HG03064 (cell line): ENCODE results near the gene PGS1.
"Not testable (repeated sequence)": the region's sequence is repeated elsewhere in the genome, so short reads cannot be mapped to it uniquely, and the experiment has no call there.

Source experiments
- ATAC-seq: cut with Tn5 transposase; IDR thresholded peaks from one replicate; pipeline ENCODE4 v1.9.1; 2021; ENCODE audit warnings: low read depth; ENCODE audit not compliant: unreplicated experiment

PGS1 gene, protein sequence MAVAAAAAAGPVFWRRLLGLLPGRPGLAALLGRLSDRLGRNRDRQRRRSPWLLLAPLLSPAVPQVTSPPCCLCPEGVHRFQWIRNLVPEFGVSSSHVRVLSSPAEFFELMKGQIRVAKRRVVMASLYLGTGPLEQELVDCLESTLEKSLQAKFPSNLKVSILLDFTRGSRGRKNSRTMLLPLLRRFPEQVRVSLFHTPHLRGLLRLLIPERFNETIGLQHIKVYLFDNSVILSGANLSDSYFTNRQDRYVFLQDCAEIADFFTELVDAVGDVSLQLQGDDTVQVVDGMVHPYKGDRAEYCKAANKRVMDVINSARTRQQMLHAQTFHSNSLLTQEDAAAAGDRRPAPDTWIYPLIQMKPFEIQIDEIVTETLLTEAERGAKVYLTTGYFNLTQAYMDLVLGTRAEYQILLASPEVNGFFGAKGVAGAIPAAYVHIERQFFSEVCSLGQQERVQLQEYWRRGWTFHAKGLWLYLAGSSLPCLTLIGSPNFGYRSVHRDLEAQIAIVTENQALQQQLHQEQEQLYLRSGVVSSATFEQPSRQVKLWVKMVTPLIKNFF

DNA sequence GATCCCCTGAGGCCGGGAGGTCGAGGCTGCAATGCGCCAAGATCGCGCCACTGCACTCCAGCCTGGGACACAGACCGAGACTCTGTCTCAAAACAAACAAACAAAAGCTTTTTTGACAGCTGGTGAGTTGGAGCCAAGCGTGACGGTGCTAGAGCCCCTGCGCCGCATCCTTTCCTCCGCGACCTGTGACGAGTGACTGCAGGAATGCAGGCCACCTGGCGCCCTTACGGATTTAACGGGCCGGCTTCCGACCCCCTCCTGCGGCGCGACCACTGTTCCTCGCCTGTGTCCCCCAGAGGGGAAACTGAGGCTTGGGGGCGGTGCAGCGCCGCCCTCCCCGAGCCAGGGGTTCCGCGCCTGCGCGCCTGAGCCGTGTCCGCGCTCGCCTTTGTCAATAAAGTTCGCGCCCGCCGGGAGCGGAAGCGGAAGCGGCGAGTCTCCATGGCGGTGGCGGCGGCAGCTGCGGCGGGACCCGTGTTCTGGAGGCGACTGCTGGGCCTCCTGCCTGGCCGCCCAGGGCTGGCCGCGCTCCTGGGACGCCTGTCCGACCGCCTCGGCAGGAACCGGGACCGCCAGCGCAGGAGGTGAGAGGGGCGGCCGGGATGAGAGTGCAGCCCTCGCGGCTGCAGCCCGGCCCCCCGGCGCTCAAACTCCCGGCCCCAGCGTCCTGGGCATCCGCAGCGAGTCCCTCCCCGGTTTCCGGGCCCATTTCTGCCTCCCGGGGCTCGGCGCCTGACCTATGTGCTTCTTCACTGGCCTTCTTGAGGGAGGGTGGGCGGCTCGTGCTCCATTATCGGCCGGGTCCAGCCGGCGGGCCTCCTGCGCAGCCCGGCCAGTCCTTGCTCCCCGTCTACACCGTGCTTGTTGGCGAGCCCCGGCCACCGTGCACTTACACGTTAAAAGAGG, at the start of gene PGS1:
Gene PGS1, plus strand, starts transcription at position 425 of the 906 bp plus-strand sequence. Its CDS starts 17 bp downstream, at position 442.
- ATAC-seq, result no peak

DNA sequence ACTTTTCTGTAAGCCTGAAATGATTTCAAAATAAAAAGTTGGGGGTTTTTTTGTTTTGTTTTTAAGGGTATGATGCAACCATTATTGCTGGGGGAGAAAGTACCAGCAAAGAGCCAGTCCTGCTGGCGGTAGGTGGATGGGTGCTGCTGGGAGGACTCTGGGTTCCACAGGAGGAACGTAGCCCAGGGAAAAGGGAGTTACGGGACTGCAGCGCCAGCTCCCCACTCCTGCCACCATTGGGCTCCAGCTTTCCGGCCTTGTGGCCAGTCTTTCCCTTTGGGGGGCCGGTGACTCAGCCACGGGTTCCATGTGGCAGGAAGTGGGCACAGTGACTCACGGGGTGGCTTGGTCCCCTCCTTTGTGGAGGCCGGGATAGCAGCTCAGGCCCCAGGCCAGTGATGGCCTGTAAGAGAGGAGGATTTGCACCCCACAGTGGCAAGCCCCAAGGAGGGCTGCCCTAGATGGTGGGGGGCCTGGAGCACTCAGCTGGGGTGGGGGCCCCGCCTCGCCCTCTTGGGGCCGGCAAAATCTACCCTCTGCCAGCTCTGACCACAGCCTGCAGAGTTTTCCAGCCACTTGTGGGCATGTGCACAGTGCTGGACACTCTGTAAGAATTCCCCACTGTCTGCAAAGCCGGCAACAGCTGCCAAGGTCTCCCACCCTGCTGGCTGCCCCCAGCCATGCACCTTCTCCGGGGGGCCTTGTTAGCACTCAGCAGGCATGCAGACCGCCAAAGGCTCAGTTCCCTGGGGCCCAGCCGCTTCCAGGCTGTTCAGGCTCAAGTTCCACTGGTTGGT, 49.0 kb upstream of the PGS1 start:
- ATAC-seq, result no peak

DNA sequence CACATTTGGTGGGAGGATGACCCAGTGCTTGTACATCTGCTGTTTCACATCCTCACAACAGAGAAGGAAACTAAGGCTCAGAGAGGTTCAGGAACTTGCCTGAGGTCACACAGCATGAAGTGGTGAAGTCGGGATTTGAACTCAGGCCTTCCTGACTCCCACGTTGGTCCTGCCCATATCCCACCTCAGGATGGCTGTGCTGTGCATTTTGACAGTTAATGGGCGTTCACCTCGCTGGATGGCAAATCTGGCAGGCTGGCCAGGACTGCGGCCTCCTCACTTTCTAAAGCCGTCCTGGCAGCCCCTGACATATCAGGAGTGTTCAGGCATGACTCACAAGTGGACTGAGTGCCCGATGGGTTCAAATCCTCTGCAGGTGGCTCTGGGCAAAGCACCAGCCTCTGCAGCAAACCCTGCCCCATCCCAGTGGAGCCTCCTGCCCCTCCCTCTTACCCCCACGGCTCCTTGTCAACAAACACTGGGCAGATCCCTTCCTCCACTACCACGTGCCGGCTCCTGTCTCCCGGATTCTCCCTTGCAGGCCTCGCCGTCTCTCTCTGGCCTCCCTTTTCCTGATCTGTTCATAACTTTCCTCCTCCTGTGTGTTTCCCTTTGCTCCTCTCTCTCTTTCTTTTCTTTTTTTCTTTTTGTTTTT, 47.8 kb upstream of the PGS1 start:
- no peak for ATAC-seq

GRCh38 chr17:78331355-78331754, 47.1 kb upstream of the PGS1 start:
- ATAC-seq, result not testable (repeated sequence)

DNA sequence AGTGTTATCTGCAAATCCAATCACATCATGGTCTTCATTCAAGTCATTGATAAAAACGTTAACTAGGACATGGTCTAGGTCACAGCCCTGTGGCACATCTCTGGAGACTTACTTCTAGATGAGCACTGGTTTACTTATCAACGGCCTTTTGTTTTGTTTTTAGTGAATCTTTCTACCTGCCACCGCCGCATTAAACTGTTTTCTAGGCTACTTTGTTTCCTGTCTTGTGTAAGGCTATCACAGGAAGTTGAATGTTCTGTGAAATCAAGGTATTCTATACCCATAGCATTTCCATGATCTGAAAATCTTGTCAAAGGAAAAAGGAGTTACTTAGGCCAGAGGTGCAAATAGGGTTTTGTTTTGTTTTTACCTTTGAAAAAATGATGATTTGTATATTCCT, 45.5 kb upstream of the PGS1 start:
- ATAC-seq, result no peak

DNA sequence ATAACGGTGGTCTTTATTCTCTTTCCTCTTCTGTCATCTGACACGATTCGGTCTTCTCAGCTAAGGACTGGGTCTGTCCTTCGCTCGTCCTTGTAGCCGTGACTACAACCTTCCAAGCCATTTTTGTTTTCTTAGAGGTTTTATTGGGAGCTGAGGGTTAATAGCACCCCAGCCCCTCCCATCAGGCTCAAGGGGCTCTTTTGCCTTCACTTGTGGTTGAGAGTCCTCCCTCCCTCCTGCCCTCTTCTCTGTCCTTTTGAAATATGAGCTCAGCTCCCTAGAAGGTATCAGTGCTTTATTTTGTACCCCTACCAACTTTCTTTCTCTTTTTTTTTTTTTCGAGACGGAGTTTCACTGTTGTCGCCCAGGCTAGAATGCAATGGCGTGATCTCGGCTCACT, 43.2 kb upstream of the PGS1 start:
- no peak for ATAC-seq

- ATAC-seq, result no peak
Measured at GRCh38 chr17:78337244-78338109, 41.0 kb upstream of the PGS1 start.

DNA sequence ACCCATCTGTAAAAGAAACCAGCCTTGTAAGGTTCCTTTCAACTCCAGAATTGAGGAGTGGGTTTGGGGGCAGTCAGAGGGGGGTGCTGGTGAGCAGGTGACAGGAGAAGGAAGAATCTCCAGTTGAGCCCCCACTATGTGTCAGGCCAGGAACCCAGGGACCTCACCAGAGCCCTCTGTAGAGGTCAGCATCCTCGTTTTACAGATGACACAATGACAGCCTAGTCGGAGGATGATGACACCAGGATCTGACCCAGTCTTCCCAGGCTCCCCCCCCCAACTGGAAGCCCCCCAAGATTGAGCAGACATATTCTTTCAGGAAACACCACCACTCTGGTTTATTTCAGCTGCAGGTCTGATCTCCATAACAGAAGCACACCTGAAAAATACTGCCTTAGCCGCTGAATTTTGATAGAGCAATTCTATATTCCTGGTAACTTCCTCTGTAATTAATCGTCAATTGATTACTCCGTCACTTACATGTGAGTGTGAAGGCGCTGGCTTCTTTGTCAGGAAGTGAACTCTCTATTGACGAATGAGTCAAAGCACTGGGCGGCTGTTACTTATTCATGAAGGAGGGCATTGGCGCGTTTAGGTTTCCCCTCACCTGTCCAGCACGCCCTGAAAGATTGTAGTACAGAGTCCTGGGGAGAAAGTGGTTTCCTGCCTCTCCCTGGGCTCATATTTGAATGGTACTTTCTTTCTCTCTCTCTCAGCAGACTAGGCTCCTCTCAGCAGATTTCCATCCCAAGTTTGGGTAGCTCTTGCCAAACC, 39.8 kb upstream of the PGS1 start:
- ATAC-seq, result no peak

- ATAC-seq, result no peak
Measured at GRCh38 chr17:78340183-78340955, 38.1 kb upstream of the PGS1 start.

- no peak for ATAC-seq
Measured at GRCh38 chr17:78341559-78342448, 36.6 kb upstream of the PGS1 start.

GRCh38 chr17:78342449-78343186, 35.8 kb upstream of the PGS1 start:
- no peak for ATAC-seq

GRCh38 chr17:78343187-78343542, 35.3 kb upstream of the PGS1 start:
- no peak for ATAC-seq

- ATAC-seq, result no peak
Measured at GRCh38 chr17:78343543-78344201, 34.8 kb upstream of the PGS1 start.

DNA sequence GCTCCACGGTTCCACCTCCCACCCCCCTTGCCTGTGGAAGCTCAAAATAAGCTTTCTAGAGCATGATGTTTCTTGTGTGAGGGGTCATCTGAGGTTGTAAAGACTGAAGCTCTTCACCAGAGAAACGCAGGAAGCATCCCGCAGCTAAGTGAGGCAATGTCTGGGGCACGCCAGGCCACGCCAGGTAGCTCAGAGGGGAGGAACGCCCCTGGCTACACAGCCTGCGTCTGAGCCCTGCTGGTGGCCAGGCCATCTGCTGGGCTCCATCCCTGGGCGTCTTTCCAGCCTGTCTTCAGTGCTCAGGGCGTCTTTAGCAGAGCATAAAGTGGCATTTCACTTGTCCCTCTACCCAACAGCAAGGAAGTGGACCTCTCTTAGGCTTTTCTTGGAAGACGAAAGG, 33.8 kb upstream of the PGS1 start:
- no peak for ATAC-seq

- ATAC-seq, result no peak
Measured at GRCh38 chr17:78345172-78345571, 33.3 kb upstream of the PGS1 start.
